Ovary (tissue), 3 donors: ENCODE data around the gene ACTN1.

Source experiments
- CTCF ChIP-seq, 3 donors: fragments of 450-650 bp in 2 of 3; fragments of 200-600 bp in 1 of 3; IDR thresholded peaks; one replicate each; pipeline versions ENCODE4 v1.5.1 to v1.8.0; 2016 to 2022; ENCODE audit warnings: antibody characterized with exemption in 3 of 3, mild to moderate bottlenecking in 1 of 3
- POLR2A ChIP-seq: fragments of 450-650 bp; IDR thresholded peaks from one replicate; pipeline ENCODE4 v1.6.1; 2017; ENCODE audit warnings: antibody characterized with exemption, mild to moderate bottlenecking, moderate library complexity
- donor health status: DM: no; HTN: no; CAD: no.

GRCh38 chr14:68828698-68829097 lies 150.4 kb downstream of the ACTN1 start:
- TF ChIP-seq CTCF (IDR thresholded peaks at IDR 0.05) (no peak), POLR2A (no peak)
